Measurements from ENCODE around the gene SEC31A.
"Not testable (repeated sequence)": the region's sequence is repeated elsewhere in the genome, so short reads cannot be mapped to it uniquely, and the experiment has no call there.

Gene SEC31A

GRCh38 chr4:82861529-82861928 lies 29.4 kb downstream of the SEC31A start:
- no peaks in the 10 kb centered on the region for H3K27me3 ChIP-seq (ENCODE audit: insufficient read depth, low read length)
- TF ChIP-seq EZH2 (IDR thresholded peaks at IDR 0.05; ENCODE audit: borderline replicate concordance, low read length) (no peak), CTCF (IDR thresholded peaks at IDR 0.05; ENCODE audit: low read length) (no peak)
- H3K4me2 ChIP-seq (ENCODE audit: low read length) = no peak overlapping the region
- H3F3A ChIP-seq (ENCODE audit: insufficient read depth, low read length) = no peaks in the 10 kb centered on the region
- no peak overlapping the region for H3K4me3 ChIP-seq (ENCODE audit: low read depth, low read length, poor library complexity, severe bottlenecking)
- peaks cover 58% of the 10 kb centered on the region for H3K36me3 ChIP-seq (ENCODE audit: insufficient read depth, low read length)
- H3K79me2 ChIP-seq (ENCODE audit: insufficient read depth, low read length) = no peaks in the 10 kb centered on the region
- H4K20me1 ChIP-seq (ENCODE audit: insufficient read depth, low read length) = no peaks in the 10 kb centered on the region
- no peaks in the 10 kb centered on the region for H3K9me3 ChIP-seq (ENCODE audit: low read length)
- no peaks in the 10 kb centered on the region for H3K4me1 ChIP-seq (ENCODE audit: insufficient read depth, low read length, severe bottlenecking)
- no peak overlapping the region for H2AFZ ChIP-seq (ENCODE audit: low read length)
- no peak overlapping the region for H3K9ac ChIP-seq (ENCODE audit: low read length)
- no peaks in the 10 kb centered on the region for H3K9me2 ChIP-seq (ENCODE audit: low read depth, low read length)
- no peak overlapping the region for H3K27ac ChIP-seq (ENCODE audit: low read depth, low read length, poor library complexity, severe bottlenecking)

GRCh38 chr4:82860487-82860886 lies 30.5 kb downstream of the SEC31A start:
- H3K79me2 ChIP-seq (ENCODE audit: insufficient read depth, low read length); H3K9ac ChIP-seq (ENCODE audit: low read length); H3K4me2 ChIP-seq (ENCODE audit: low read length); H3K9me3 ChIP-seq (ENCODE audit: low read length); H2AFZ ChIP-seq (ENCODE audit: low read length); H3K27ac ChIP-seq (ENCODE audit: low read depth, low read length, poor library complexity, severe bottlenecking); H3K4me3 ChIP-seq (ENCODE audit: low read depth, low read length, poor library complexity, severe bottlenecking); H4K20me1 ChIP-seq (ENCODE audit: insufficient read depth, low read length); H3K27me3 ChIP-seq (ENCODE audit: insufficient read depth, low read length); H3K9me2 ChIP-seq (ENCODE audit: low read depth, low read length); H3F3A ChIP-seq (ENCODE audit: insufficient read depth, low read length); H3K4me1 ChIP-seq (ENCODE audit: insufficient read depth, low read length, severe bottlenecking): not testable (repeated sequence)
- peaks cover 59% of the 10 kb centered on the region for H3K36me3 ChIP-seq (ENCODE audit: insufficient read depth, low read length)

GRCh38 chr4:82852751-82853285 lies 38.1 kb downstream of the SEC31A start:
- Histone ChIP-seq H3K9me3 (ENCODE audit: low read length) (peaks cover 16% of the 10 kb centered on the region), H3F3A (ENCODE audit: insufficient read depth, low read length) (no peaks in the 10 kb centered on the region), H4K20me1 (ENCODE audit: insufficient read depth, low read length) (no peaks in the 10 kb centered on the region), H3K27ac (ENCODE audit: low read depth, low read length, poor library complexity, severe bottlenecking) (no peak overlapping the region), H3K4me1 (ENCODE audit: insufficient read depth, low read length, severe bottlenecking) (no peaks in the 10 kb centered on the region), H3K79me2 (ENCODE audit: insufficient read depth, low read length) (no peaks in the 10 kb centered on the region), H3K36me3 (ENCODE audit: insufficient read depth, low read length) (peaks cover 97% of the 10 kb centered on the region), H3K4me3 (ENCODE audit: low read depth, low read length, poor library complexity, severe bottlenecking) (no peak overlapping the region), H2AFZ (ENCODE audit: low read length) (no peak overlapping the region), H3K27me3 (ENCODE audit: insufficient read depth, low read length) (no peaks in the 10 kb centered on the region), H3K9ac (ENCODE audit: low read length) (no peak overlapping the region), H3K9me2 (ENCODE audit: low read depth, low read length) (no peaks in the 10 kb centered on the region), H3K4me2 (ENCODE audit: low read length) (no peak overlapping the region)
- TF ChIP-seq EZH2 (IDR thresholded peaks at IDR 0.05; ENCODE audit: borderline replicate concordance, low read length) = no peak
- no peak for TF ChIP-seq CTCF (IDR thresholded peaks at IDR 0.05; ENCODE audit: low read length)

All from OCI-LY1 (cell line).